Measurements from ENCODE around the gene CD9.

The CD9 gene

GRCh38 chr12:6165395-6165794 lies 34.8 kb upstream of the CD9 start:
- TF ChIP-seq CREB5 (CRISPR knock-in tag; IDR thresholded peaks at IDR 0.05; ENCODE audit: low read depth) (no peak), ZFP3 (CRISPR knock-in tag; IDR thresholded peaks at IDR 0.05) (no peak), ARNTL (CRISPR knock-in tag; IDR thresholded peaks at IDR 0.05; ENCODE audit: borderline replicate concordance, low read depth) (no peak), TSHZ2 (CRISPR knock-in tag; IDR thresholded peaks at IDR 0.05) (no peak), ISL1 (CRISPR knock-in tag; IDR thresholded peaks at IDR 0.05) (no peak), POU6F1 (CRISPR knock-in tag; IDR thresholded peaks at IDR 0.05; ENCODE audit: borderline replicate concordance, low read depth) (no peak), ZC3H10 (CRISPR knock-in tag; IDR thresholded peaks at IDR 0.05) (no peak)
- no peak for ATAC-seq

- no peak for TF ChIP-seq CREB5 (CRISPR knock-in tag; IDR thresholded peaks at IDR 0.05; ENCODE audit: low read depth)
- no peak for ATAC-seq
Measured at GRCh38 chr12:6166808-6167207, 33.4 kb upstream of the CD9 start.

- TF ChIP-seq ZFP3 (CRISPR knock-in tag; IDR thresholded peaks at IDR 0.05) (0 out of 2 replicates have a peak, but pooled peaks have one; percentile 22), OSR1 (CRISPR knock-in tag; IDR thresholded peaks at IDR 0.05) (no peak), ZC3H10 (CRISPR knock-in tag; IDR thresholded peaks at IDR 0.05) (no peak), TSHZ2 (CRISPR knock-in tag; IDR thresholded peaks at IDR 0.05) (no peak), ZNF8 (CRISPR knock-in tag; IDR thresholded peaks at IDR 0.05) (no peak)
- ATAC-seq: peak; percentile 91
Measured at GRCh38 chr12:6167327-6168280, 32.6 kb upstream of the CD9 start.

- TF ChIP-seq TOX (CRISPR knock-in tag; IDR thresholded peaks at IDR 0.05; ENCODE audit: borderline replicate concordance): no peak
- no peak for TF ChIP-seq PPARA (CRISPR knock-in tag; IDR thresholded peaks at IDR 0.05; ENCODE audit: borderline replicate concordance)
- TF ChIP-seq ESRRG (CRISPR knock-in tag; IDR thresholded peaks at IDR 0.05): no peak
- no peak for TF ChIP-seq TCF4 (CRISPR knock-in tag; IDR thresholded peaks at IDR 0.05; ENCODE audit: borderline replicate concordance)
- no peak for TF ChIP-seq CSDC2 (CRISPR knock-in tag; IDR thresholded peaks at IDR 0.05)
- TF ChIP-seq ZC3H10 (CRISPR knock-in tag; IDR thresholded peaks at IDR 0.05): no peak
- TF ChIP-seq ZFP30 (CRISPR knock-in tag; IDR thresholded peaks at IDR 0.05): no peak
- no peak for TF ChIP-seq ARNTL (CRISPR knock-in tag; IDR thresholded peaks at IDR 0.05; ENCODE audit: borderline replicate concordance, low read depth)
- no peak for TF ChIP-seq ZNF8 (CRISPR knock-in tag; IDR thresholded peaks at IDR 0.05)
- no peak for ATAC-seq
Measured at GRCh38 chr12:6171409-6172015, 28.7 kb upstream of the CD9 start.

Measured in SK-N-SH treated with all-trans-retinoic acid at 6 μM for 48 hours (cell line).